NCI-H2029 (cell line): ENCODE measurements around the gene KCNK3.
A peak's percentile ranks its signal among the peaks of the same experiment; 100 is the strongest.
"Not testable (repeated sequence)": the region's sequence is repeated elsewhere in the genome, so short reads cannot be mapped to it uniquely, and the experiment has no call there.

Experiments used
- DNase-seq: peaks from one replicate; lab custom pipeline; 2025; lab: John Stamatoyannopoulos, UW

The KCNK3 gene

GRCh38 chr2:26756337-26756736 lies 63.8 kb downstream of the KCNK3 start:
- no peak for DNase-seq

GRCh38 chr2:26757873-26758789 lies 65.6 kb downstream of the KCNK3 start:
- peak; percentile 6 for DNase-seq

- DNase-seq, result no peak
These were observed 66.3 kb downstream of the KCNK3 start for GRCh38 chr2:26758790-26759321.

- no peak for DNase-seq
These were observed 67.3 kb downstream of the KCNK3 start for GRCh38 chr2:26759845-26760244.

GRCh38 chr2:26760991-26761390 lies 68.5 kb downstream of the KCNK3 start:
- not testable (repeated sequence) for DNase-seq

- no peak for DNase-seq
These were observed 70.5 kb downstream of the KCNK3 start for GRCh38 chr2:26763019-26763418.

GRCh38 chr2:26764078-26764887 lies 71.8 kb downstream of the KCNK3 start, which contains the start of gene SLC35F6:
SLC35F6 (plus strand) TSS chr2:26764284; CDS start chr2:26764350, 66 bp downstream.
- peak; percentile 71 for DNase-seq

- DNase-seq, result no peak
These were observed 72.4 kb downstream of the KCNK3 start for GRCh38 chr2:26764906-26765305.

- DNase-seq, result no peak
These were observed 73.1 kb downstream of the KCNK3 start for GRCh38 chr2:26765475-26766200.

GRCh38 chr2:26767129-26767528 lies 74.6 kb downstream of the KCNK3 start:
- no peak for DNase-seq

- DNase-seq, result peak; percentile 90
These were observed 75.5 kb downstream of the KCNK3 start for GRCh38 chr2:26767894-26768487.

- no peak for DNase-seq
These were observed 76.2 kb downstream of the KCNK3 start for GRCh38 chr2:26768759-26769088.

GRCh38 chr2:26769089-26769761 lies 76.7 kb downstream of the KCNK3 start:
- DNase-seq, result no peak

- peak; percentile 51 for DNase-seq
These were observed 78.6 kb downstream of the KCNK3 start for GRCh38 chr2:26770986-26771586.

- peak; percentile 83 for DNase-seq
These were observed 79.8 kb downstream of the KCNK3 start for GRCh38 chr2:26772064-26773001.

GRCh38 chr2:26776195-26776800 lies 83.8 kb downstream of the KCNK3 start:
- DNase-seq, result no peak

GRCh38 chr2:26778098-26778497 lies 85.6 kb downstream of the KCNK3 start:
- DNase-seq, result no peak

- no peak for DNase-seq
These were observed 86.0 kb downstream of the KCNK3 start for GRCh38 chr2:26778507-26778906.

- no peak for DNase-seq
These were observed 87.8 kb downstream of the KCNK3 start for GRCh38 chr2:26780203-26780760.
